OCI-LY1 (cell line): ENCODE results near the gene NID1.

ENCODE experiments used
- EZH2 ChIP-seq: fragments of 200-600 bp; sonication (generic), shearing (Covaris generic); IDR thresholded peaks from 2 replicates; pipeline ENCODE4 v1.8.0; 2017; ENCODE audit warnings: borderline replicate concordance, mixed run types, mild to moderate bottlenecking, antibody characterized with exemption, low read length, moderate library complexity, mixed read lengths
- TF ChIP-seq, protein P1 (sequence below): fragments of 200-600 bp; sonication (generic), shearing (Covaris generic); IDR thresholded peaks from 2 replicates; pipeline ENCODE4 v1.5.1; 2017; ENCODE audit warnings: mild to moderate bottlenecking, antibody characterized with exemption, low read length, moderate library complexity, mixed read lengths

DNA sequence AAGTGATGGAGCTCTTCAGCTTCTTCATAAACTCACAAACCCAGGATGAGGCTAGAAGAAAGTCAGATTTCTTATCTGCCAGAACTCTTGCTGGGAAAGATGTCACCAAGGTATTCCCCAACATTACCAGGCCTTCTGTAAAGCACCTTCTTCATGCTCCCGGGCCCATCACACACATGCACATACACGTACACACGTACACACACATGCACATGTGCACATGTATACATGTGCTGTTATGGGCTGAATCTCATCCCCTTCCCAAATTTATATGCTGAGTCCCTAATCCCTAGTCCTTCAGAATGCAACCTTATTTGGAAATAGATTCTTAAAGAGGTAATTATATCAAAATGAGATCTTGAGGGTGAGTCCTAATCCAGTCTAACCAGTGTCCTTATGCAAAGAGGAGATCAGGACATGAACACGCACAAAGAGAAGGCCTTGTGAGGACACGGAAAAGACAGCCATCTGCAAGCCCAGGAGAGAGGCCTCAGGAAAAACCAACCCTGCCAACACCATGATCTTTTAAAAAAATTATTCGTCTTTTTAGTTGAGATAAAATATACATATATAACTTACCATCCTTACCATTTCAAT, 121.8 kb downstream of the NID1 start:
- TF ChIP-seq, protein P1, sequence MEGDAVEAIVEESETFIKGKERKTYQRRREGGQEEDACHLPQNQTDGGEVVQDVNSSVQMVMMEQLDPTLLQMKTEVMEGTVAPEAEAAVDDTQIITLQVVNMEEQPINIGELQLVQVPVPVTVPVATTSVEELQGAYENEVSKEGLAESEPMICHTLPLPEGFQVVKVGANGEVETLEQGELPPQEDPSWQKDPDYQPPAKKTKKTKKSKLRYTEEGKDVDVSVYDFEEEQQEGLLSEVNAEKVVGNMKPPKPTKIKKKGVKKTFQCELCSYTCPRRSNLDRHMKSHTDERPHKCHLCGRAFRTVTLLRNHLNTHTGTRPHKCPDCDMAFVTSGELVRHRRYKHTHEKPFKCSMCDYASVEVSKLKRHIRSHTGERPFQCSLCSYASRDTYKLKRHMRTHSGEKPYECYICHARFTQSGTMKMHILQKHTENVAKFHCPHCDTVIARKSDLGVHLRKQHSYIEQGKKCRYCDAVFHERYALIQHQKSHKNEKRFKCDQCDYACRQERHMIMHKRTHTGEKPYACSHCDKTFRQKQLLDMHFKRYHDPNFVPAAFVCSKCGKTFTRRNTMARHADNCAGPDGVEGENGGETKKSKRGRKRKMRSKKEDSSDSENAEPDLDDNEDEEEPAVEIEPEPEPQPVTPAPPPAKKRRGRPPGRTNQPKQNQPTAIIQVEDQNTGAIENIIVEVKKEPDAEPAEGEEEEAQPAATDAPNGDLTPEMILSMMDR = no peak
- no peak for TF ChIP-seq EZH2
